Measurements from ENCODE around the gene WAC.
"Not testable (repeated sequence)": the region's sequence is repeated elsewhere in the genome, so short reads cannot be mapped to it uniquely, and the experiment has no call there.

Gene WAC

DNA sequence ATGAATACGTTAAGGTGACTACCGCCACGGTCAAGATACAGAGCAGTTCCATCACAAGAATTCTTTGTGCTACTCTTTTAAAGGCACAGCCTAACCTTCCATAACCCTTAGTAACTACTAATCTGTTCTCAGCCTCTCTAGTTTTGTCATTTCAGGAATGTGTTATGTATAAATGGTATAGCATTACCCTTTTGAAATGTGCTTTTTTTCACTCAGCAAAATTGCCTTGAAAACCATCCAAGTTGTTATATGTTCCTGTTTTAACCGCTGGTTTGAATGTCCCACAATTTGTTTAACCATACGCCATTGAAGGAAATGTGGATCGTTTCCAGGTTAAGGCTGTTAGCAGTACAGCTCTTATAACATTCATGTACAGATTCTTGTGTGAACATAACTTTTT lies 32.0 kb downstream of the WAC start:
- no peak for DNase-seq (ENCODE audit: low read depth)

- DNase-seq (ENCODE audit: low read depth): no peak
Observed at GRCh38 chr10:28566458-28567015, 33.6 kb downstream of the WAC start.

- DNase-seq (ENCODE audit: low read depth): no peak
Observed at GRCh38 chr10:28569506-28570159, 36.7 kb downstream of the WAC start.

GRCh38 chr10:28570598-28570997 lies 37.7 kb downstream of the WAC start:
- no peak for DNase-seq (ENCODE audit: low read depth)

DNA sequence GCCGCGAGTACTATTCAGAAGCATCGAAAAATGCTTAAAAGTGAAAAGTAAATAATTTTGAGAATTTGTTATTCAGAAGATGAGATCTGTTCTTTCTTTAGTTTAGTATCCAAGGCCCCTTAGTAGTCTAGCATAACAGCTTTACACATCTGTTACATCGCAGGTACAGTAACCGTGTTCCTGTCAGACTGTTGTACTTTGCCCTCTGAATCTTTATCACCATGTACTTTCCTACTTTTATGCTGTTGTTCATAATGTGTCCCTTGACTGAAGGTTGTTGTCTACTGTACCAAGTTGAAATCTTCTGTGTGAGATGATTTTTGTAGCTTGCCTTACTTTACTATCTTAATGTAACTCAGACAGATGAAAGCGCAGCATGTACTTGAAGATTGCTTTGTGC lies 38.3 kb downstream of the WAC start:
- DNase-seq (ENCODE audit: low read depth): no peak

DNA sequence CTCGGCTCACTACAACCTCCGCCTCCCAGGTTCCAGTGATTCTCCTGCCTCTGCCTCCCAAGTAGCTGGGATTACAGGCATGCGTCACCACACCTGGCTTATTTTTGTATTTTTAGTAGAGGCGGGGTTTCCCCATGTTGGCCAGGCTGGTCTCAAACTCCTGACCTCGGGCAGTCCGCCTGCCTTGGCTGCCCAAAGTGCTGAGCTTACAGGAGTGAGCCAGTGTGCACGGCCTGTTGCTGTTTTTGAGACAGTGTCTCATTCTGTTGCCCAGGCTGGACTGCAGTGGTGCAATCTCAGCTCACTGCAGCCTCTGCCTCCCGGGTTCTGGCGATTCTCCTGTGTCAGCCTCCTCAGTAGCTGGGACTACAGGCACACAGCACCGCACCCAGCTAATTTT lies 41.3 kb downstream of the WAC start:
- DNase-seq (ENCODE audit: low read depth): not testable (repeated sequence)

GRCh38 chr10:28575852-28576251 lies 42.9 kb downstream of the WAC start:
- DNase-seq (ENCODE audit: low read depth): no peak

- DNase-seq (ENCODE audit: low read depth): no peak
Observed at GRCh38 chr10:28577506-28577905, 44.6 kb downstream of the WAC start.

- DNase-seq (ENCODE audit: low read depth): no peak
Observed at GRCh38 chr10:28578454-28578853, 45.5 kb downstream of the WAC start.

- DNase-seq (ENCODE audit: low read depth): no peak
Observed at GRCh38 chr10:28580825-28581224, 47.9 kb downstream of the WAC start.

GRCh38 chr10:28581916-28582315 lies 49.0 kb downstream of the WAC start:
- DNase-seq (ENCODE audit: low read depth): no peak

DNA sequence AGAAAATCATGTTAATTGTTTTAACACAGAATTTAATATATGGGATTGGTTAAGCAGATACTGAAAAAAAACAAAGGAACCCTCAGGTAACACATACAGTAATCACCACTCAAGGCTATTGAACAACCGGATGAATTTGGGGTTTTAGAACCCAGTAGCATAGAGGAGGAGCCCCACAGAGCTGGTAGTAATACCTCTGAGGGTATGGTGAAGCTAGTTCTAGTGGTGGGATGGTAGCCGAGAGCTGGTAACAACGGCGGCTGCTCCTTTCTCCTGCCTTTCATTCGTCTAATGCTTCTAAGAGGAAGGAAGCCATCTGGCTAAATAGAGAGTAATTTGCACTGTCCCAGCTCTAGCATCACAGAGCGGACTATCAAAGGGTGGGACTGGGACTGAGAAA lies 52.2 kb downstream of the WAC start:
- no peak for DNase-seq (ENCODE audit: low read depth)

DNA sequence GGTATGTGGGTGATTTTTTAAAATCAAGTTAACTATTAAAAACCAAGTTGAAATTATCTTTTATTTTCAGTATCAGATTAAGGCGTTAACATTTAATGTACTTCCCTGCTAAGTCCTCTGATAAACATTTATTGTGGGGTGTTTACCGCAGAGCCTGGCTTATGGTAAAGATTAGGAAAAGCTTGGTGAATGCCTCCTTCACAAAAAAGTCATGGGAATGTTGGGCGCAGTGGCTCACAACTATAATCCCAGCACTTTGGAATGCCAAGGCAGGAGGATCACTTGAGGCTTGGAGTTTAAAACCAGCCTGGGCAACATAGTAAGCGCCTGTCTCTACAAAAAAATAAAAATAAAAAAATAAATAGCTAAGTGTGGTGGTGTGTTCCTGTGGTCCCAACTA lies 53.3 kb downstream of the WAC start:
- DNase-seq (ENCODE audit: low read depth): no peak

- DNase-seq (ENCODE audit: low read depth): no peak
Observed at GRCh38 chr10:28587270-28587969, 54.5 kb downstream of the WAC start.

DNA sequence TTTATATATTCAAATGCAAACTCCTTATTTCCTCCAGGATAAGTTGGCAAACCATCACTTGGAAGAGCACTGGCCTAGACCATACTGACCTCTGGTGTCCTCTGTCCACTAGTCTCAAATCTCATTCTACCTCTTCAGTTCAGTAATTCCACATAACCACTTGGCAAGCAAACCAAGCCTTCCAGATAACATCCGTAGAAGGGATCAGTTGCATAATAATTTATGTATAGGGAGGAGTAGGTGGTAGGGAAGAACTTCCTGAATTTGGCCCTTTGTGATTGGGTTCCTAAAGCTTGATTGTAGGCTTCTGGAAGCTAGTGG lies 55.0 kb downstream of the WAC start:
- DNase-seq (ENCODE audit: low read depth): no peak

GRCh38 chr10:28592953-28593352 lies 60.0 kb downstream of the WAC start:
- DNase-seq (ENCODE audit: low read depth): no peak

DNA sequence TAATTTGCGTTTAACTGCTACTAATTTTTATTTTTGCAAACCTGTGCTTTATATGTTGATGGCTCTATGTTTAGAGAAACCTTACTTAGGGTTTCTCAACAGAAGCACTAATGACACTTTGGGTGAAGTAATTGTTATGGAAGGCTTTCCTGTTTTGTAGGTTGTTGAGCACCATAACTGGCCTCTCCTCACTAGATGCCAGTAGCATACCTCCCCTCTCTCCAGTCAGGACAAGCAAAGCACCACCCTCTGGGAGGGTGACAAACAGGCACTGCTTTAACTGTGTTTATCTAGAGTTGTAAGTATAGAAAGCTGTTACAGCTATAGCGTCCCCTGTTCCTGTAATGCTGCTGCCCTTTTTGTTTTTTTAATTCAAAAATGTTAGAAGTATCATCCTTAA lies 60.9 kb downstream of the WAC start:
- no peak for DNase-seq (ENCODE audit: low read depth)

- DNase-seq (ENCODE audit: low read depth): no peak
Observed at GRCh38 chr10:28594406-28594805, 61.5 kb downstream of the WAC start.

GRCh38 chr10:28595613-28596012 lies 62.7 kb downstream of the WAC start:
- DNase-seq (ENCODE audit: low read depth): no peak

DNA sequence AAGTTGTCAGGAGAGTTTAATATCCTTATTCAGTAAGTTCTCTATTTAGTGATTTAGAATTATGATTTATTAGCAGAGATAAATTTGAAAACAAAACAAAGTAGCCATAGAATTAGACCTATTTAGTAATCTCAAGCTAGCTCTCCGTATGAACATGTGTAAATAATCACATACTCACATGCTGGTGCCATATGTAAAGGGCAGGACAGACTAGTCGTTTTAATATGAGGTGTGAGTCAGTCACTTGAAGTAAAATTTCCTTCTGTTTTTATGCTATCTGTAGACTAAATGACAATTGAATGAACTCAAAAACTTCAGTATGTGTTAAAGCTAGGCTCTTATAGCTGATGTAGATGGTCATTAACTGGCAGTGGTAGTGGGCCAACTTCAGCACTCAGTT lies 67.1 kb downstream of the WAC start:
- no peak for DNase-seq (ENCODE audit: low read depth)

DNA sequence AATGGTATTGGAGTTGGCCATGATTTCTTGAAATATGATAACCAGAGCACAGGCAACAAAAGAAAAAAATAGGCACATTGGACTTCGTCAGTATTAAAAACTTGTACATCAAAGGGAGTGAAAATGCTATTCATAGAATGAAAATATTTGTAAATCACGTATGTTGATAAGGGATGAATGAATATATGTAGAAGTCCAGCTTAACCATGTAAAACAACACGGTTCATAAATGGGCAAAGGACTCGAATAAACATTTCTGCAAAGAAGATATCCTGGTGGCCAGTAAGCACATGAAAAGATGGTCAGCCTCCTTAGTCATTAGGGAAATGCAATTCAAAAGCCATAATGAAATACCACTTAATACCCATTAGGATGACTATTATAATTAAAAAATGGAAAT lies 68.1 kb downstream of the WAC start:
- no peak for DNase-seq (ENCODE audit: low read depth)

- DNase-seq (ENCODE audit: low read depth): no peak
Observed at GRCh38 chr10:28604567-28605536, 71.9 kb downstream of the WAC start.

- DNase-seq (ENCODE audit: low read depth): no peak
Observed at GRCh38 chr10:28606568-28606967, 73.7 kb downstream of the WAC start.

Data from stimulated activated CD8-positive, alpha-beta memory T cell treated with anti-CD3 and anti-CD28 coated beads, Interleukin-12 subunit alpha, Interleukin-12 subunit beta, amount 100 ng/mL, for 1 hour (primary cell).